Brain microvascular endothelial cell (primary cell): ENCODE measurements around the gene UBQLN1.
"Not testable (repeated sequence)": the region's sequence is repeated elsewhere in the genome, so short reads cannot be mapped to it uniquely, and the experiment has no call there.

Experiments
- DNase-seq: peaks from one replicate; pipeline ENCODE4 v3.0.0-alpha.2; 2020
- H3K27ac ChIP-seq: fragments of 250-450 bp; sonication (Bioruptor Pico); 2 replicates; pipeline ENCODE4 v1.5.1; 2020; ENCODE audit warnings: mild to moderate bottlenecking, moderate library complexity
- H3K27me3 ChIP-seq: fragments of 250-450 bp; sonication (Bioruptor Pico); replicated peaks from 2 replicates; pipeline ENCODE4 v1.5.1; 2020; ENCODE audit warnings: mild to moderate bottlenecking
- H3K36me3 ChIP-seq: fragments of 250-450 bp; sonication (Bioruptor Pico); replicated peaks from 2 replicates; pipeline ENCODE4 v1.5.1; 2020; ENCODE audit warnings: mild to moderate bottlenecking
- H3K4me3 ChIP-seq: 2 replicates; pipeline ENCODE4 v1.5.1; 2011; ENCODE audit warnings: low read depth, mild to moderate bottlenecking, control low read depth, low read length, moderate library complexity
- in situ Hi-C: cut with HindIII; loops from 2 replicates; pipeline ENCODE4 v1.10.0; 2017; ENCODE audit warnings: low sequenced_read_pairs, low pct_ligation_motif_present
- TF ChIP-seq, protein P1 (sequence below): IDR thresholded peaks from 2 replicates; pipeline ENCODE4 v1.5.1; 2011; ENCODE audit warnings: low read depth, mild to moderate bottlenecking, moderate library complexity, low read length, control low read depth, inconsistent platforms; ENCODE audit errors: missing control alignments

Gene UBQLN1

DNA sequence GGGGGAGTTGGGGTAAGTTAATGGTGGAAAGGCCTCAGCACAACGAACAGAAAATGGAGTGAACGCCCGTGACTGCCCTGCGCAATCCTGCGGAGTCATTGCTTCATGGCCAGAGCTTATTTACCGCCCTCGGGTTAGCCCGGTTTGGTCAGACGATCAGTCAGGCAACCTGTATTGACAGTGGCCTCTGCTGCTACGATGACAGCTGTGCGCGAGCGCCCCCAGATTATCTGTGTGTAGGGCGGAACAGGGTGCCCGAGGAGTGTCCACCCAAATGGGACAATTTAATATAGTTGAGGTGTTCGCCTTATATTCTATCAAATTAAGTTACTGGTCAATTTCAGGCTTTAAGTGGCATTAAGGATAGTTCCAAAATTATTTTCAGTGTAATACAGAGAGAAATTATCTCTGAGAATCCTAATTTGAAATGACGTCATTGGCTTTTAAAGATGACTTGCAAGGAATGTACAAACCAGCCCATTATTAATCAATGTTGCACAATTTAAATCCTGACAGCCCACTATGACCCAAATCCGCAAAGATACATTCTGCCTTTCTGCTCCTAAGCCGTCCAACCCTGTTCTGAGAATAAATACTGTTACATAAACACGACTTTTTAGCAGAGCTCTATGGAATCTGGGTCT is 879 bp upstream of the UBQLN1 start:
- in situ Hi-C loops, result no loop called here
- TF ChIP-seq, protein P1, sequence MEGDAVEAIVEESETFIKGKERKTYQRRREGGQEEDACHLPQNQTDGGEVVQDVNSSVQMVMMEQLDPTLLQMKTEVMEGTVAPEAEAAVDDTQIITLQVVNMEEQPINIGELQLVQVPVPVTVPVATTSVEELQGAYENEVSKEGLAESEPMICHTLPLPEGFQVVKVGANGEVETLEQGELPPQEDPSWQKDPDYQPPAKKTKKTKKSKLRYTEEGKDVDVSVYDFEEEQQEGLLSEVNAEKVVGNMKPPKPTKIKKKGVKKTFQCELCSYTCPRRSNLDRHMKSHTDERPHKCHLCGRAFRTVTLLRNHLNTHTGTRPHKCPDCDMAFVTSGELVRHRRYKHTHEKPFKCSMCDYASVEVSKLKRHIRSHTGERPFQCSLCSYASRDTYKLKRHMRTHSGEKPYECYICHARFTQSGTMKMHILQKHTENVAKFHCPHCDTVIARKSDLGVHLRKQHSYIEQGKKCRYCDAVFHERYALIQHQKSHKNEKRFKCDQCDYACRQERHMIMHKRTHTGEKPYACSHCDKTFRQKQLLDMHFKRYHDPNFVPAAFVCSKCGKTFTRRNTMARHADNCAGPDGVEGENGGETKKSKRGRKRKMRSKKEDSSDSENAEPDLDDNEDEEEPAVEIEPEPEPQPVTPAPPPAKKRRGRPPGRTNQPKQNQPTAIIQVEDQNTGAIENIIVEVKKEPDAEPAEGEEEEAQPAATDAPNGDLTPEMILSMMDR, result peak; percentile 23
- Histone ChIP-seq H3K27ac (peak overlapping the region; percentile 100), H3K4me3 (peak overlapping the region; percentile 86), H3K36me3 (no peaks in the 10 kb centered on the region), H3K27me3 (no peaks in the 10 kb centered on the region)
- peak; percentile 45 for DNase-seq

- in situ Hi-C loops, result no loop called here
- Histone ChIP-seq H3K36me3 (no peaks in the 10 kb centered on the region), H3K27ac (peak overlapping the region; percentile 100), H3K27me3 (no peaks in the 10 kb centered on the region), H3K4me3 (peak overlapping the region; percentile 86)
- DNase-seq, result peak; percentile 75
- TF ChIP-seq, protein P1, result no peak
Measured at GRCh38 chr9:83707518-83707767, 315 bp downstream of the UBQLN1 start.

- no peaks in the 10 kb centered on the region for H3K36me3 ChIP-seq
- in situ Hi-C loops, result no loop called here
- H3K27me3 ChIP-seq, result no peaks in the 10 kb centered on the region
- TF ChIP-seq, protein P1, result no peak
- DNase-seq, result peak; percentile 17
- H3K27ac ChIP-seq, result peak overlapping the region; percentile 100
- H3K4me3 ChIP-seq, result peak overlapping the region; percentile 86
Measured at GRCh38 chr9:83706676-83707517, 861 bp downstream of the UBQLN1 start.

- H3K36me3 ChIP-seq, in situ Hi-C loops, H3K4me3 ChIP-seq, H3K27me3 ChIP-seq, DNase-seq, H3K27ac ChIP-seq: not testable (repeated sequence)
Measured at GRCh38 chr9:83705219-83705651, 2.5 kb downstream of the UBQLN1 start.

GRCh38 chr9:83701769-83702168 is 6.0 kb downstream of the UBQLN1 start:
- TF ChIP-seq, protein P1, result no peak
- peak; percentile 80 for DNase-seq
- Histone ChIP-seq H3K27ac (peak overlapping the region; percentile 46), H3K27me3 (no peaks in the 10 kb centered on the region), H3K4me3 (no peak overlapping the region), H3K36me3 (no peaks in the 10 kb centered on the region)
- in situ Hi-C loops, result no loop called here

GRCh38 chr9:83701286-83701685 is 6.5 kb downstream of the UBQLN1 start:
- DNase-seq, result no peak
- TF ChIP-seq, protein P1, result no peak
- in situ Hi-C loops, result no loop called here
- no peaks in the 10 kb centered on the region for H3K27me3 ChIP-seq
- peak overlapping the region; percentile 25 for H3K27ac ChIP-seq
- no peak overlapping the region for H3K4me3 ChIP-seq
- no peaks in the 10 kb centered on the region for H3K36me3 ChIP-seq
